Stimulated activated CD8-positive, alpha-beta memory T cell treated with anti-CD3 and anti-CD28 coated beads, Interleukin-12 subunit alpha, Interleukin-12 subunit beta, amount 100 ng/mL, for 24 hours (primary cell): ENCODE measurements around the gene ITGA3.
A peak's percentile ranks its signal among the peaks of the same experiment; 100 is the strongest.
"Not testable (repeated sequence)": the region's sequence is repeated elsewhere in the genome, so short reads cannot be mapped to it uniquely, and the experiment has no call there.

Experiments used
- DNase-seq: peaks from one replicate; pipeline ENCODE4 v3.0.0-alpha.2; 2020; ENCODE audit errors: extremely low read depth

ITGA3 gene

GRCh38 chr17:50035421-50035879 is 20.5 kb upstream of the ITGA3 start:
- DNase-seq = no peak

GRCh38 chr17:50035945-50036344 is 20.0 kb upstream of the ITGA3 start:
- no peak for DNase-seq

- DNase-seq = no peak
Measured at GRCh38 chr17:50036455-50037261, 19.3 kb upstream of the ITGA3 start.

GRCh38 chr17:50037321-50038107 is 18.4 kb upstream of the ITGA3 start:
- DNase-seq = no peak

GRCh38 chr17:50039058-50039457 is 16.9 kb upstream of the ITGA3 start:
- no peak for DNase-seq

- not testable (repeated sequence) for DNase-seq
Measured at GRCh38 chr17:50040496-50040895, 15.4 kb upstream of the ITGA3 start.

GRCh38 chr17:50042211-50042610 is 13.7 kb upstream of the ITGA3 start:
- no peak for DNase-seq

- no peak for DNase-seq
Measured at GRCh38 chr17:50043290-50044148, 12.4 kb upstream of the ITGA3 start.

GRCh38 chr17:50044483-50044882 is 11.4 kb upstream of the ITGA3 start:
- DNase-seq = no peak

- DNase-seq = no peak
Measured at GRCh38 chr17:50045154-50045553, 10.8 kb upstream of the ITGA3 start.

- no peak for DNase-seq
Measured at GRCh38 chr17:50046179-50046578, 9.7 kb upstream of the ITGA3 start.

- DNase-seq = no peak
Measured at GRCh38 chr17:50046667-50047066, 9.2 kb upstream of the ITGA3 start.

- DNase-seq = no peak
Measured at GRCh38 chr17:50047083-50047482, 8.8 kb upstream of the ITGA3 start.

- no peak for DNase-seq
Measured at GRCh38 chr17:50047488-50048126, 8.3 kb upstream of the ITGA3 start.

- DNase-seq = no peak
Measured at GRCh38 chr17:50048146-50048720, 7.7 kb upstream of the ITGA3 start.

- no peak for DNase-seq
Measured at GRCh38 chr17:50048988-50049387, 6.9 kb upstream of the ITGA3 start.

GRCh38 chr17:50049636-50050035 is 6.3 kb upstream of the ITGA3 start:
- DNase-seq = no peak

GRCh38 chr17:50050431-50051032 is 5.4 kb upstream of the ITGA3 start:
- DNase-seq = no peak

- DNase-seq = peak; percentile 57
Measured at GRCh38 chr17:50051082-50051576, 4.8 kb upstream of the ITGA3 start.

GRCh38 chr17:50051606-50052005 is 4.3 kb upstream of the ITGA3 start:
- no peak for DNase-seq
